HL-60/S4 (cell line): ENCODE data around the gene CNOT3.

ENCODE experiments used
- in situ Hi-C: fragments of 300-500 bp; cut with MboI; formaldehyde crosslinking; loops from 2 replicates; pipeline ENCODE4 v1.14.3; 2022; ENCODE audit warnings: low sequenced_read_pairs

CNOT3 gene

GRCh38 chr19:54147676-54148075, 10.1 kb downstream of the CNOT3 start:
- in situ Hi-C loops = no loop called here

GRCh38 chr19:54148158-54148557, 10.6 kb downstream of the CNOT3 start:
- in situ Hi-C loops = no loop called here

- in situ Hi-C loops = no loop called here
These were observed 11.7 kb downstream of the CNOT3 start for GRCh38 chr19:54149021-54149812.

- in situ Hi-C loops = no loop called here
These were observed 13.9 kb downstream of the CNOT3 start for GRCh38 chr19:54151362-54152035.

GRCh38 chr19:54152267-54152666, 14.7 kb downstream of the CNOT3 start:
- in situ Hi-C loops = no loop called here

- in situ Hi-C loops = no loop called here
These were observed 15.4 kb downstream of the CNOT3 start for GRCh38 chr19:54152878-54153524.

- in situ Hi-C loops = no loop called here
These were observed 16.3 kb downstream of the CNOT3 start for GRCh38 chr19:54153731-54154326.

GRCh38 chr19:54154603-54155345, 17.2 kb downstream of the CNOT3 start:
- in situ Hi-C loops = no loop called here

- in situ Hi-C loops = no loop called here
These were observed 18.1 kb downstream of the CNOT3 start for GRCh38 chr19:54155694-54156093.

GRCh38 chr19:54156490-54156889, 18.9 kb downstream of the CNOT3 start:
- in situ Hi-C loops = no loop called here

GRCh38 chr19:54156953-54157352, 19.4 kb downstream of the CNOT3 start:
- in situ Hi-C loops = no loop called here

- in situ Hi-C loops = no loop called here
These were observed 21.3 kb downstream of the CNOT3 start for GRCh38 chr19:54158812-54159351.

- in situ Hi-C loops = no loop called here
These were observed 22.0 kb downstream of the CNOT3 start, which contains the start of gene LENG1 for GRCh38 chr19:54159352-54160181. LENG1 (minus strand) TSS chr19:54159721; CDS start chr19:54159695, 26 bp downstream.

GRCh38 chr19:54160182-54160811, 22.7 kb downstream of the CNOT3 start:
- in situ Hi-C loops = no loop called here

GRCh38 chr19:54160854-54161253, 23.3 kb downstream of the CNOT3 start:
- in situ Hi-C loops = no loop called here

GRCh38 chr19:54162241-54162805, 24.8 kb downstream of the CNOT3 start:
- in situ Hi-C loops = no loop called here

- in situ Hi-C loops = no loop called here
These were observed 25.3 kb downstream of the CNOT3 start for GRCh38 chr19:54162884-54163283.

GRCh38 chr19:54164369-54165068, 27.0 kb downstream of the CNOT3 start:
- in situ Hi-C loops = no loop called here
